Tibial nerve (tissue), 4 donors: ENCODE results near the gene RPL5. TPM values are rescaled to one million over a fixed set of nuclear protein-coding genes. Genes with fewer than 3 reads are reported as not detected.

Source experiments
- DNase-seq, 2 donors: peaks; one replicate each; pipeline ENCODE4 v3.0.0-alpha.2; 2019; ENCODE audit warnings: low spot score in 2 of 2
- H3K27ac ChIP-seq, 4 donors: fragments of 200-600 bp; sonication (generic) in 3 of 4; one replicate each; pipeline ENCODE4 v1.5.1; 2017 to 2019; ENCODE audit warnings: mild to moderate bottlenecking in 1 of 4
- H3K27me3 ChIP-seq, 2 donors: fragments of 200-600 bp; sonication (generic) in 1 of 2; one replicate each; pipeline versions ENCODE4 v1.5.1 to v1.6.0; 2017 to 2019
- H3K36me3 ChIP-seq, 3 donors: fragments of 200-600 bp; sonication (generic); one replicate each; pipeline ENCODE4 v1.5.1; 2018 to 2019
- H3K4me1 ChIP-seq, 4 donors: fragments of 200-600 bp; sonication (generic) in 3 of 4; one replicate each; pipeline ENCODE4 v1.5.1; 2017 to 2019
- H3K4me3 ChIP-seq, 4 donors: fragments of 200-600 bp; sonication (generic) in 3 of 4; one replicate each; pipeline ENCODE4 v1.5.1; 2017 to 2019; ENCODE audit warnings: mild to moderate bottlenecking in 1 of 4, moderate library complexity in 1 of 4
- H3K9me3 ChIP-seq, 4 donors: fragments of 200-600 bp; sonication (generic) in 3 of 4; one replicate each; pipeline ENCODE4 v1.5.1; 2017 to 2019
- CTCF ChIP-seq, 5 experiments: fragments of 200-600 bp in 3 of 5; fragments of 450-650 bp in 2 of 5; sonication (generic) in 3 of 5; IDR thresholded peaks; one replicate each; pipeline ENCODE4 v1.5.1; 2016 to 2019; ENCODE audit warnings: antibody characterized with exemption in 5 of 5, mild to moderate bottlenecking in 3 of 5, moderate library complexity in 2 of 5
- EP300 ChIP-seq, 2 donors: sonication (generic); formaldehyde crosslinking; IDR thresholded peaks; one replicate each; pipeline ENCODE4 v1.6.1; 2017; ENCODE audit warnings: antibody characterized with exemption in 2 of 2, mild to moderate bottlenecking in 1 of 2
- POLR2A ChIP-seq, 2 donors: fragments of 450-650 bp; IDR thresholded peaks; one replicate each; pipeline ENCODE4 v1.6.1; 2017; ENCODE audit warnings: antibody characterized with exemption in 2 of 2, mild to moderate bottlenecking in 2 of 2, moderate library complexity in 2 of 2
- WGBS, 2 donors: methylation state at CpG; one replicate each; pipeline ENCODE4 v1.1.5; 2018; 5-methylcytosine and 5-hydroxymethylcytosine counted together
- total RNA-seq, 4 donors: library from RNA; depleted of rRNA; stranded (reverse); fragments of >200 nt; gene quantifications; one replicate each; pipeline ENCODE4 v1.1.0, GENCODE V29; 2016

RPL5 gene
- total RNA-seq, 4 donors from 2014 or later = 1,387 to 1,574 (median 1,436) TPM

GRCh38 chr1:92851729-92852128 is 19.9 kb downstream of the RPL5 start:
- Histone ChIP-seq H3K4me1 (peaks cover 0 to 5% (median 0%) of the 10 kb centered on the region in 4 donors), H3K36me3 (peaks cover 0 to 11% (median 0%) of the 10 kb centered on the region in 3 donors), H3K4me3 (no peak overlapping the region), H3K27me3 (no peaks in the 10 kb centered on the region), H3K27ac (no peak overlapping the region), H3K9me3 (peaks cover 0 to 2% (median 0%) of the 10 kb centered on the region in 4 donors)
- no peak for TF ChIP-seq POLR2A (IDR thresholded peaks at IDR 0.05)
- no peak for TF ChIP-seq CTCF (IDR thresholded peaks at IDR 0.05)
- no peak for TF ChIP-seq EP300 (IDR thresholded peaks at IDR 0.05)
- WGBS, 2 donors = 90 to 93% methylated on average over 2 of the region's 2 CpGs
- DNase-seq = no peak

- peaks cover 0 to 2% (median 0%) of the 10 kb centered on the region in 4 donors for H3K9me3 ChIP-seq
- H3K4me1 ChIP-seq = peaks cover 0 to 5% (median 0%) of the 10 kb centered on the region in 4 donors
- TF ChIP-seq EP300 (IDR thresholded peaks at IDR 0.05) (no peak), CTCF (IDR thresholded peaks at IDR 0.05) (no peak), POLR2A (IDR thresholded peaks at IDR 0.05) (no peak)
- WGBS, 2 donors = 79 to 93% methylated on average over 2 of the region's 2 CpGs
- H3K36me3 ChIP-seq = peaks cover 0 to 11% (median 0%) of the 10 kb centered on the region in 3 donors
- no peak overlapping the region for H3K27ac ChIP-seq
- no peak for DNase-seq
- H3K27me3 ChIP-seq = no peaks in the 10 kb centered on the region
- no peak overlapping the region for H3K4me3 ChIP-seq
These were observed 21.5 kb downstream of the RPL5 start for GRCh38 chr1:92853299-92853698.

- peaks cover 0 to 11% (median 0%) of the 10 kb centered on the region in 3 donors for H3K36me3 ChIP-seq
- no peak for DNase-seq
- peaks cover 0 to 5% (median 1%) of the 10 kb centered on the region in 4 donors for H3K4me1 ChIP-seq
- TF ChIP-seq POLR2A (IDR thresholded peaks at IDR 0.05) (no peak), EP300 (IDR thresholded peaks at IDR 0.05) (no peak), CTCF (IDR thresholded peaks at IDR 0.05) (no peak)
- no peak overlapping the region for H3K27ac ChIP-seq
- H3K27me3 ChIP-seq = no peaks in the 10 kb centered on the region
- H3K9me3 ChIP-seq = peaks cover 0 to 2% (median 0%) of the 10 kb centered on the region in 4 donors
- H3K4me3 ChIP-seq = no peak overlapping the region
These were observed 22.4 kb downstream of the RPL5 start for GRCh38 chr1:92854101-92854785.

- Histone ChIP-seq H3K27ac (no peak overlapping the region), H3K4me1 (peaks cover 0 to 6% (median 3%) of the 10 kb centered on the region in 4 donors), H3K9me3 (peaks cover 0 to 2% (median 0%) of the 10 kb centered on the region in 4 donors), H3K4me3 (no peak overlapping the region), H3K27me3 (no peaks in the 10 kb centered on the region), H3K36me3 (peaks cover 0 to 3% (median 0%) of the 10 kb centered on the region in 3 donors)
- no peak for TF ChIP-seq POLR2A (IDR thresholded peaks at IDR 0.05)
- no peak for TF ChIP-seq EP300 (IDR thresholded peaks at IDR 0.05)
- TF ChIP-seq CTCF (IDR thresholded peaks at IDR 0.05) = no peak
- no peak for DNase-seq
- 95 to 96% methylated on average over 4 of the region's 4 CpGs for WGBS, 2 donors
These were observed 23.4 kb downstream of the RPL5 start for GRCh38 chr1:92855236-92855635.

- Histone ChIP-seq H3K36me3 (no peaks in the 10 kb centered on the region), H3K4me3 (no peak overlapping the region), H3K4me1 (peaks cover 0 to 6% (median 3%) of the 10 kb centered on the region in 4 donors), H3K27ac (no peak overlapping the region), H3K27me3 (no peaks in the 10 kb centered on the region), H3K9me3 (peaks cover 0 to 2% (median 0%) of the 10 kb centered on the region in 4 donors)
- 69 to 79% methylated on average over 5 of the region's 5 CpGs for WGBS, 2 donors
- no peak for DNase-seq
- TF ChIP-seq POLR2A (IDR thresholded peaks at IDR 0.05) (no peak), EP300 (IDR thresholded peaks at IDR 0.05) (no peak), CTCF (IDR thresholded peaks at IDR 0.05) (no peak)
These were observed 26.0 kb downstream of the RPL5 start for GRCh38 chr1:92857817-92858216.
